ENCODE data around the gene STK32C.

STK32C gene

DNA sequence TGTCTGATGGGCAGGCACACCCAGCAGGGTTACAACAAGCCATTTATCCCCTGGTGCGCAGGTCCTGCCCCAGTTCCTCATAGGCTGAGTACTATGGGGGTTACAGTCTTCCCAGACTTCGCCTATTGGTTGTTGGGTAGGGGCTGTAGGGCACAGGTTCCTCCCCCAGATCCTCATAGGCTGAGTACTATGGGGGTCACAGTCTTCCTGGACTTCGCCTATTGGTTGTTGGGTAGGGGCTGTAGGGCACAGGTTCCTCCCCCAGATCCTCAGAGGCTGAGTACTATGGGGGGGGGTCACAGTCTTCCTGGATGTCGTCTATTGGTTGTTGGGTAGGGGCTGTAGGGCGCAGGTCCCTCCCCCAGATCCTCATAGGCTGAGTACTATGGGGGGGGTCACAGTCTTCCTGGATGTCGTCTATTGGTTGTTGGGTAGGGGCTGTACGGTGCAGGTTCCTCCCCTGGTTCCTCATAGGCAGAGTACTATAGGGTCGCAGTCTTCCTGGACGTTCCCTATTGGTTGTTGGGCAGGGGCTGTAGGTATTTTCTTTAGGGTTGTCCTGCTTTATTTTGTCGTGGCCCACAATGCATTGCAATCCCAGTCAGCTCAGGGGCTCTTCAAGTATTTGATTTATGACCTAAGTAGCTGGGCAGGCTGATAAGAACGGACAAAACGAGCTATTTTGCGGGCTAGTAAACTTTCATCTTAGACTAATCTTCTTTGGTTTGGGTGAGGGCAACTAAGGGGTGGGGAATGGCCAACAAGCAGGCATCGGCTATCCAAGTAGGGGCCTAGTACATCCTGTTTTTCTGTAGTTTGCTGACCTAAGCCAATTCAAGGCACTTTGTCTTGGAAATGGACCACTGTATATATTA, 27.7 kb upstream of the STK32C start:
- CTCF ChIA-PET, result interaction anchor here (0.6 to 1.2 kb wide), 2 partner anchors 25 to 116 kb away, joined by 3 to 4 read pairs; no protein-coding TSS in a partner anchor
- POLR2A ChIA-PET, result interaction anchor here (0.6 to 1.5 kb wide), 6 partner anchors 9 to 448 kb away, joined by 3 to 6 read pairs (median 3); no protein-coding TSS in a partner anchor
- peak; percentile 55; the same call in 1 of the 2 replicates for TF ChIP-seq FOXM1 (IDR thresholded peaks at IDR 0.05; ENCODE audit: borderline replicate concordance)
- no peak for TF ChIP-seq TARDBP (IDR thresholded peaks at IDR 0.05)
- TF ChIP-seq ZNF384 (IDR thresholded peaks at IDR 0.05), result no peak
- no peak for TF ChIP-seq FOXK2 (IDR thresholded peaks at IDR 0.05)
- TF ChIP-seq SP1 (IDR thresholded peaks at IDR 0.05), result no peak
- TF ChIP-seq, protein P1, sequence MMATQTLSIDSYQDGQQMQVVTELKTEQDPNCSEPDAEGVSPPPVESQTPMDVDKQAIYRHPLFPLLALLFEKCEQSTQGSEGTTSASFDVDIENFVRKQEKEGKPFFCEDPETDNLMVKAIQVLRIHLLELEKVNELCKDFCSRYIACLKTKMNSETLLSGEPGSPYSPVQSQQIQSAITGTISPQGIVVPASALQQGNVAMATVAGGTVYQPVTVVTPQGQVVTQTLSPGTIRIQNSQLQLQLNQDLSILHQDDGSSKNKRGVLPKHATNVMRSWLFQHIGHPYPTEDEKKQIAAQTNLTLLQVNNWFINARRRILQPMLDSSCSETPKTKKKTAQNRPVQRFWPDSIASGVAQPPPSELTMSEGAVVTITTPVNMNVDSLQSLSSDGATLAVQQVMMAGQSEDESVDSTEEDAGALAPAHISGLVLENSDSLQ (IDR thresholded peaks at IDR 0.05), result peak; percentile 98
- no peak for TF ChIP-seq CTBP1 (IDR thresholded peaks at IDR 0.05; ENCODE audit: borderline replicate concordance)
- TF ChIP-seq SUZ12 (IDR thresholded peaks at IDR 0.05), result no peak
- no peak for TF ChIP-seq NFRKB (IDR thresholded peaks at IDR 0.05)
- no peak for TF ChIP-seq ARNT (IDR thresholded peaks at IDR 0.05)
- DNase-seq (ENCODE audit: extremely low spot score), result peak; percentile 88

DNA sequence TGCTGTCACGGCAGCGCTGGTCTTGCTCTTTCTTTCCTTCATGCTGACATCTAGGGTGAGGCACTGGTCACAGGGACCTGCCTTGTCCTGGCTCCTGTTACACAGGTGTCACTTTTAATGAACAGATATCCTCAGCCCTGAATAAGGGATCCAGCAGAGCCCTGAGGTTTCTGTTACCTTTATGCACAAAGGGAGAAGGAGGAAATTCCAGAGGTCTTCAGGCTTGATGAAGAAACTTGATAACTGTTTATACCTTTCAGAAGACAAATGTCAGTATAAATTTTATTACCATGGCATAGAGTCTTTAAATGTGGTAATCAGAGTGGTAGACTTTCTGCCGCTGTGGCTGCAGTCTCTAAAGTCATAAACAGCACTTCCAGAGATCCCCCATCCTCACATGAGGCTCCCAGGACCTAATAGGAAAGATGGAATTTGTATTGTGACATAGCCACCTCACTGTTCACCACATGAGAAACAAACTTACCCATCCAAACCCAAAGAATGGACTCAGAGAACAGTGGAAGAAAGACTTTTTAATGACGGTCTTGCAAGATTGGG, 27.0 kb upstream of the STK32C start:
- no peak for DNase-seq (ENCODE audit: extremely low spot score)
- ChIA-PET CTCF (no interaction called here), POLR2A (no interaction called here)
- TF ChIP-seq, protein P1 (IDR thresholded peaks at IDR 0.05), result peak; percentile 61; the same call in 1 of the 2 replicates
- no peak for TF ChIP-seq ARNT (IDR thresholded peaks at IDR 0.05)

DNA sequence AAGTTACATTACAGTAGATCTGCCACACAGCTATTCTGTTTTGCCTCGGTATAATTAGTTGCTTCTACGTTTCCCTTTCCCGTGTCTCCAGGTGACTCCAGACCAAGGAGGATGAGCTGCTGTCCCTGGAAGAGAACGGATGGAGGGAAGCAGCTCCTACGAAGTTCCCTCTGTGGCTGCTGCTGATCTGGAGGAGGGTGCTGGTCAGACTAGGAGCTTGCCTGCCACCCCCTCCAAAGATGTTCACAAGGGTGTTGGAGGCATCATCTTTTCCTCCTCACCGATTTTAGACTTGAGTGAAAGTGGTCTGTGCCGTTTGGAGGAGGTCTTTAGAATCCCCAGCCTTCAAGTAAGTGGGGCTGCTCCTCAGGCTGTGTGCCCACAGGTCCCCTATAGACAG, 25.6 kb upstream of the STK32C start:
- ChIA-PET POLR2A (no interaction called here), CTCF (no interaction called here)
- TF ChIP-seq, protein P1 (IDR thresholded peaks at IDR 0.05), result no peak
- no peak for TF ChIP-seq SP1 (IDR thresholded peaks at IDR 0.05)
- no peak for TF ChIP-seq FOXK2 (IDR thresholded peaks at IDR 0.05)
- no peak for TF ChIP-seq FOXM1 (IDR thresholded peaks at IDR 0.05; ENCODE audit: borderline replicate concordance)
- no peak for TF ChIP-seq ARNT (IDR thresholded peaks at IDR 0.05)
- no peak for DNase-seq (ENCODE audit: extremely low spot score)

DNA sequence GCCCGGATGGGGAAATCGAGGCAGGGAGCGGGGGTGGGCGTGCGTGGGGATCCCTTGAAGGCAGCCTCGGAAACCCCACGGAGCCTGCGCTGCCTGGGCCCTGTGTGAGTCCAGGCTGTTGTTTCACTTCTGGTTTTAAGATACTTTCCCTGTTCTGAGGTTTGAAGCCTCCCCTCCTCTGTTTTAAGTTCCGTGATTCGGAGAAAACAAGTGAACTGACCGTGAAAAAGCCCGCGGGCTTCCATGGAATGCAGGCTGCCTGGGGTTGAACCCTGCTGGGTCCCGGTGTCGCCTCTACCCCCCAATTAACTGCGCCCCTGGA, 24.6 kb upstream of the STK32C start:
- CTCF ChIA-PET, result no interaction called here
- peak; percentile 71; the same call in 1 of the 2 replicates for TF ChIP-seq L3MBTL2 (conservative IDR thresholded peaks at IDR 0.05)
- TF ChIP-seq TARDBP (IDR thresholded peaks at IDR 0.05), result no peak
- no peak for DNase-seq (ENCODE audit: extremely low spot score)
- POLR2A ChIA-PET, result no interaction called here

DNA sequence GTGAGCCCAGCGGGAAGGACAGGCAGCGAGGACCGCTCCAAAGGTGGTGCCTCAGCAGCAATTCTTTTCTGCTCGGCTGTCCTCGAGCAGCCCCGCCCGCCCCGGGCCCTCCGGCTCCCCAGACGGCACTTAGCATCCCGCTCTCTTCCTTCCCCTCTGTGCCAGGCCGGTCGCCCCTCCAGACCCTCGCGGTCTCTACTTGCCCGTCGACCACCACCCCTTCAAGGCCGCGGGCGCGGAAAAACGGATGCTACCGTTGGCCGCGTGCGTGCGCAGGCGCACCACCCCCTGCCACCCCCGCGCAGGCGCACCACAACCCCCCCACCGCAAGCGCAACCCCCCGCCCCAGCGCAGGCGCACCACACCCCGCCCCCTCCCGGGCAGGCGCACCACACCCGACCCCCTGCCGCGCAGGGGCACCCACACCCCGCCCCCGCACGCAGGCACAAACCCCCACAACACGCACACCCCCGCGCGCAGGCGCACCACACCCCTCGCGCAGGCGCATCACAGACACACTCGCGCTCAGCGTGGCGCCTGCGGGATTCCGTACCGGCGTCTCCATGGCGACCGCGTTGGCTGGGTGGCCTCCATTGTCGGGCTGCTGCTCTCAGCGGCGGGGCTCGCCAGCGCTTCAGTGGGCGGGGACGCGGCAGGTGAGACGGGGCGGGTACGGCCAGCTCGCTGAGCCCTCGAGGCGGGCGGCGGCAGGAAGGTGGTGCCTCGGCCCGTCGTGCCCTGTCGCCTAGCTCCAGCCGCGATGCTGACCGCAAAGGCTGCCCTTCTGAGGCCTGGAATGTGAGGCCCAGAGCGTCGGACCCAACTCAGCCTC, 24.1 kb upstream of the STK32C start, which contains the start of gene LRRC27:
LRRC27 (plus strand) TSS at position 593 of the 832 bp plus-strand sequence. CDS start 1,332 bp downstream, outside the sequence.
- CTCF ChIA-PET, result no interaction called here
- POLR2A ChIA-PET, result no interaction called here
- peak; percentile 99 for DNase-seq (ENCODE audit: extremely low spot score)
- TF ChIP-seq FOXK2 (IDR thresholded peaks at IDR 0.05) (no peak), TARDBP (IDR thresholded peaks at IDR 0.05) (no peak), L3MBTL2 (conservative IDR thresholded peaks at IDR 0.05) (peak; percentile 82), ARNT (IDR thresholded peaks at IDR 0.05) (no peak), BHLHE40 (IDR thresholded peaks at IDR 0.05; ENCODE audit: borderline replicate concordance) (no peak), SUZ12 (IDR thresholded peaks at IDR 0.05) (no peak), ELF4 (IDR thresholded peaks at IDR 0.05) (no peak), FOXA1 (IDR thresholded peaks at IDR 0.05) (no peak), HDGF (IDR thresholded peaks at IDR 0.05; ENCODE audit: borderline replicate concordance) (no peak)

DNA sequence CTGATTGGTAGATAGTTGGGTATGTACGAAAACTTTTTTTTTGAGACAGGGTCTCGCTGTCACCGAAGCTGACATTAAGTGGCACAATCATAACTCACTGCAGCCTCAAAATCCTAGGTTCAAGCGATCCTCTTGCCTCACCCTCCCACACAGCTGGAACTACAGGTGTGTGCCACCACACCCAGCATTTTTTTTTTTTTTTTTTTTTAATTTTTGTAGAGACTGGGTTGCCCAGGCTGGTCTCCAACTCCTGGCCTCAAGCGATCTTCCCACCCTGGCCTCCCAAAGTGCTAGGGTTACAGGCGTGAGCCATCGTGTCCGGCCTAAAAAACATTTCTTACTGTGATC, 22.7 kb upstream of the STK32C start:
- POLR2A ChIA-PET, result interaction anchor here (1.3 to 1.4 kb wide), 2 partner anchors 74 to 210 kb away, joined by 3 read pairs; no protein-coding TSS in a partner anchor
- TF ChIP-seq ZNF384 (IDR thresholded peaks at IDR 0.05), result 0 out of 2 replicates have a peak, but pooled peaks have one; percentile 38
- TF ChIP-seq CTBP1 (IDR thresholded peaks at IDR 0.05; ENCODE audit: borderline replicate concordance), result no peak
- DNase-seq (ENCODE audit: extremely low spot score), result no peak
- CTCF ChIA-PET, result no interaction called here

Data from HEK293T (cell line).